Measurements from ENCODE around the gene UBALD1.

- TF ChIP-seq CTCF (IDR thresholded peaks at IDR 0.05) (no peak), POLR2A (IDR thresholded peaks at IDR 0.05) (no peak)
Observed at GRCh38 chr16:4661661-4662060, 47.0 kb upstream of the UBALD1 start.
